ENCODE data around the gene CDH4. TPM values are rescaled to one million over a fixed set of nuclear protein-coding genes. Genes with fewer than 3 reads are reported as not detected.

Gene CDH4
- total RNA-seq, 2 donors from 2014 or later: not detected

DNA sequence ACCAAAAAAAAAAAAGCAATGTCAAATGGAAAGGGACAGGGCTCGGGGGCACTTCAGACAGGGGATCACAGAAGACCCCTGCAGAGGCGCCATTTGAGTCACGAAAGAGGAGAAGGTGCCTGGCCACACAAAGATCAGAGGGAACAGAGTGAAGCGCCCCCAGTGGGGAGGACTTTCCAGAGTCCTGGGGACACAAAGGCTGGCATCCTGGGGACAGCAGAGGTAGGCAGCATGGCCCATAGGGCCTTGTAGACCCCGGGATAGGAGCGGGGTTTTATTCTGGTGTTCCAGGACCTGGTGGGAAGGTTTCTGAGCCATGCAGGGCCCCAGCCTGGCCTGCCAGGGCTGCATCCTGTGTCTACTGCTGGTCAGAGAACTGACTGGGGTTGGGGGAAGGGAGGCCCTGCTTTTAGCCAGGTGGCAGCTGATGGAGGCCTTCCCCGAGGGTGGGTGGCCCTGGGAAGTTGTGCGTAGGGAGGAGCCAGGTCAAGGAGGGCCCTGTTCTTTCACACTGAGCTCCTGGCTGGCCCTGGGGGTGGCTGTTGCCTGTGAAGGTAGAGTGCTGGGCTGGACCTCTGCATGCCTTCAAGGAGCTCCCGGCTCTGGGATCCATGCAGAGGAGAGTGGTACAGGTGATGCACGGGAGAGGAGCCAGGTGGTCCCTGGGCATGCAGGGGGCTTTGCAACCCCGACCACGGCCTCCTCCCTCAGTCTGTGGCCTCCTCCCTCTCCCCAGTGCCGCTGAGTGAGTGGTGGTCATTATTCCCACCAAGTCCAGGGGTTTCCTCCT, 117.9 kb downstream of the CDH4 start:
- no peaks in the 10 kb centered on the region for H3K27me3 ChIP-seq (replicated peaks; ENCODE audit: insufficient read depth)
- no peaks in the 10 kb centered on the region for H3K4me1 ChIP-seq (ENCODE audit: control insufficient read depth in 1 of 2, low read depth in 2 of 2)
- H3K36me3 ChIP-seq: no peaks in the 10 kb centered on the region
- TF ChIP-seq, protein P1, sequence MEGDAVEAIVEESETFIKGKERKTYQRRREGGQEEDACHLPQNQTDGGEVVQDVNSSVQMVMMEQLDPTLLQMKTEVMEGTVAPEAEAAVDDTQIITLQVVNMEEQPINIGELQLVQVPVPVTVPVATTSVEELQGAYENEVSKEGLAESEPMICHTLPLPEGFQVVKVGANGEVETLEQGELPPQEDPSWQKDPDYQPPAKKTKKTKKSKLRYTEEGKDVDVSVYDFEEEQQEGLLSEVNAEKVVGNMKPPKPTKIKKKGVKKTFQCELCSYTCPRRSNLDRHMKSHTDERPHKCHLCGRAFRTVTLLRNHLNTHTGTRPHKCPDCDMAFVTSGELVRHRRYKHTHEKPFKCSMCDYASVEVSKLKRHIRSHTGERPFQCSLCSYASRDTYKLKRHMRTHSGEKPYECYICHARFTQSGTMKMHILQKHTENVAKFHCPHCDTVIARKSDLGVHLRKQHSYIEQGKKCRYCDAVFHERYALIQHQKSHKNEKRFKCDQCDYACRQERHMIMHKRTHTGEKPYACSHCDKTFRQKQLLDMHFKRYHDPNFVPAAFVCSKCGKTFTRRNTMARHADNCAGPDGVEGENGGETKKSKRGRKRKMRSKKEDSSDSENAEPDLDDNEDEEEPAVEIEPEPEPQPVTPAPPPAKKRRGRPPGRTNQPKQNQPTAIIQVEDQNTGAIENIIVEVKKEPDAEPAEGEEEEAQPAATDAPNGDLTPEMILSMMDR (IDR thresholded peaks at IDR 0.05): no peak
- no peak overlapping the region for H3K27ac ChIP-seq
- DNase-seq (ENCODE audit: low spot score) (no peak), ATAC-seq (ENCODE audit: insufficient number of reproducible peaks, low FRiP score, low read depth) (no peak)
- no peaks in the 10 kb centered on the region for H3K9me3 ChIP-seq
- H3K4me3 ChIP-seq: no peak overlapping the region

DNA sequence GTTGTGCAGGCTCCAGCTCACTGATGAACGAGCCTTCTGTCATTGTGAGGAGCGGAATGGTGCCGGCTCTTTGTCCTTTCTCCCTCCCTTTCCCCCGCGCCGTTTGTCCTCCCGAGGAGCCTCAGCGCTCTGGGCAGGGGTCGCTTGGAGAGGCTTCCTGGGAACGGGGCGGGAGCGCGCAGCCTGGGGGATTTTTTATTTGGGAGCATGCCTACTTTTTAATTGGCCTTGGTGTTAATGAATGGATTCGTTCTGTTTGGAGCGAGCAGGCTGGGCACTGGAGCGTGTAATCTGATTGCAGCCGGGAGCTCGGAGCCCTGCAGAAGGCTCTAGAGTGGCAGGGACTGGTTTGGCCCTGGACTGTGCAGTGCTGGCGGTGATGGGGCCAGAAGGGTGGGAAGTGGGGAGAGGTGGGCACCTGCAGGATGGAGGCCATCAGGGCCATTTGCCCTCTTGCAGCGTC, 118.8 kb downstream of the CDH4 start:
- Histone ChIP-seq H3K9me3 (no peaks in the 10 kb centered on the region), H3K27me3 (replicated peaks; ENCODE audit: insufficient read depth) (no peaks in the 10 kb centered on the region), H3K4me3 (no peak overlapping the region), H3K27ac (no peak overlapping the region), H3K36me3 (no peaks in the 10 kb centered on the region), H3K4me1 (ENCODE audit: control insufficient read depth in 1 of 2, low read depth in 2 of 2) (no peaks in the 10 kb centered on the region)
- DNase-seq (ENCODE audit: low spot score) (no peak), ATAC-seq (ENCODE audit: insufficient number of reproducible peaks, low FRiP score, low read depth) (no peak)
- TF ChIP-seq, protein P1 (IDR thresholded peaks at IDR 0.05): no peak

DNA sequence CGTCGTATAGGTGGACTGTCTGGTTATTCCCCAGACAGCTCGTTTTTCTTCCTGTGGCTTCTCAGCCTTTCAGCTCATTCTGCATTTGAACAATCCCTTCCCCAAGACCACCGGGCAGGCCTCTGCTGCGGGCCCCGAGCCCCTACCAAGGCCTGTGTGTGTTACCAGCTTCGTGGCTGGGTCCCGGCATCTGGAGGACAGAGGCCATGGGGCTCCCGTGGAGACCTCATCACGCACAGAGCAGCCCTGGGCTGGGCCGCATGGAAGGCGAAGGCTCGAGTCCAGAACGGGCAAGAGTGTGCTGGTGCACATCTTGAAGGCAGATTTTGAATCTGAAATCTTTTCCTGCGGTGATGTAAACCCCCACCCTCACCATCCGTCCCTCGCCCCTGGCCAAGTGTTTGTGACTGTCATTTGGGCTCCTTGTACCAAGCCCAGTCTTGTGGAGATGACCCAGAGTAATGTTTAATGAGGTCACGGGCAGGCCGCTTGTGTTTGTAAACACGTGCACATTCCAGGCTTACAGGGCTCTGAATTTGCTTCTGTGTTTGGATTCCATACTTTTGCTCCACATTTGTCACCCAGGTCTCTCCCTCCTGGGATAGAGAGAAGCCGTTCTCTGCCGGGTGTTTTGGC, 119.6 kb downstream of the CDH4 start:
- no peaks in the 10 kb centered on the region for H3K27me3 ChIP-seq (replicated peaks; ENCODE audit: insufficient read depth)
- ATAC-seq (ENCODE audit: insufficient number of reproducible peaks, low FRiP score, low read depth) (no peak), DNase-seq (ENCODE audit: low spot score) (no peak)
- H3K36me3 ChIP-seq: no peaks in the 10 kb centered on the region
- TF ChIP-seq, protein P1 (IDR thresholded peaks at IDR 0.05): no peak
- H3K27ac ChIP-seq: no peak overlapping the region
- no peak overlapping the region for H3K4me3 ChIP-seq
- no peaks in the 10 kb centered on the region for H3K4me1 ChIP-seq (ENCODE audit: control insufficient read depth in 1 of 2, low read depth in 2 of 2)
- H3K9me3 ChIP-seq: no peaks in the 10 kb centered on the region

DNA sequence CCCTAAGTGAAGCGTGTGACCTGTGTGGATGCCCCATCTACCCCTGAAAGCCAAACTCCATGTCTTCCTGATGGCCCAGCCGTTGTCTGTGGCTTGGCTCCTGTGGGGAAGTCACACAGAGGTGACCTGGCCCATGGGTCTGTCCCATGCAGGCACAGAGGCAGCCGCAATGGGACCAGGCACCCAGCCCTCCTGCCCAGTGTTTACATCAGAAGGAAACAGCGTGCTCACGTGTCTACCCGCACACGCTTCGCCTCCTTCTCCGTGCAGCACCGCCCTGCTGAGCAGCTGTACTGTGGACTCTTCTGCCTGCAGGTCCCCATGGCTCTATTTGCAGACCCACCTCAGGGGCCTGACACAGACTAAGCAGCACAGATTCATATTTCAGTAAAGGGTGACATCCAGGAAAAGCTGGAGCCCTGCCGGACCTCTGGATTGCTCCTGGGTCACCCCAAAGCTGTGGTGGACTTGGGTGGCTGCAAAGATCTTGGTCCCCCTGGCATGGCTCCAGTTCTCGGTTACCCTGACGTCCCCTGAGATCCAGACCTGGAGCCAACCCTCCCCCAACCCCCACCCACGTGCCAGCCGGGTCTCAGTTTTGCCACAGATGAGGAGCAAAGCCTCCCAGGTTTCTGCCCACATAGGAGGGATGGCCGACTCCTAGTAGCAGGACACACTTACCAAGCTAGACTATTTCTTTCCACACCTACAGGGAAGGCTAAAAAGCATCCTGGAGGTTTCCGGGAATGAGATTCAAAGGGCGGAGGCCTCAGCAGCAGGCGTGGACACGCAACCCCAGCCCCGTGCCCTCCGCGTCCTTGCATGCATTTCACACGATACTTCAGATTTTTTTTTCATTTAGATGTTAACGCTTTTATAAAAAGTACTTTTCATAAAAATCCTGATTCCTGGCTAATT, 120.3 kb downstream of the CDH4 start:
- no peaks in the 10 kb centered on the region for H3K36me3 ChIP-seq
- ATAC-seq (ENCODE audit: insufficient number of reproducible peaks, low FRiP score, low read depth) (no peak), DNase-seq (ENCODE audit: low spot score) (no peak)
- no peaks in the 10 kb centered on the region for H3K9me3 ChIP-seq
- no peak overlapping the region for H3K4me3 ChIP-seq
- H3K4me1 ChIP-seq (ENCODE audit: control insufficient read depth in 1 of 2, low read depth in 2 of 2): no peaks in the 10 kb centered on the region
- no peak overlapping the region for H3K27ac ChIP-seq
- TF ChIP-seq, protein P1 (IDR thresholded peaks at IDR 0.05): no peak
- no peaks in the 10 kb centered on the region for H3K27me3 ChIP-seq (replicated peaks; ENCODE audit: insufficient read depth)

DNA sequence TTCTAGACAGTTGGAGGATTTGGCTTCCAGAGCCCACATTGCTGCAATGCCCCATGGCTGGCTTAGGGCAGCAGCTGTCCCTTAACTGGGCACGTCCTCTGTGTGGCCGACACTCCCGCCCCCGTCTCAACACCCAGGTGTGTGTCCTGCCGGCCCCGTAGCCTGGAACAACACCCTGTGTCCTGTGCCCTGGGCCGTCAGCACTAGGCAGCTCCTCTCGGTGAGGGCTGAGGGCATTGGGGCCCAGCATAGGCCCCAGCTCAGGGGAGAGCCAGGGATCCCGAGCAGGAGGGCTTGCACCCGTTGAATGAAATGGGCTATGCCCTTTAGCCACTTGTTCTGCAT, 121.0 kb downstream of the CDH4 start:
- H3K36me3 ChIP-seq: no peaks in the 10 kb centered on the region
- H3K9me3 ChIP-seq: no peaks in the 10 kb centered on the region
- ATAC-seq (ENCODE audit: insufficient number of reproducible peaks, low FRiP score, low read depth): no peak
- no peak overlapping the region for H3K27ac ChIP-seq
- no peak for DNase-seq (ENCODE audit: low spot score)
- no peak overlapping the region for H3K4me3 ChIP-seq
- TF ChIP-seq, protein P1 (IDR thresholded peaks at IDR 0.05): no peak
- no peaks in the 10 kb centered on the region for H3K27me3 ChIP-seq (replicated peaks; ENCODE audit: insufficient read depth)
- H3K4me1 ChIP-seq (ENCODE audit: control insufficient read depth in 1 of 2, low read depth in 2 of 2): no peaks in the 10 kb centered on the region
